Nephron progenitor cell (in vitro differentiated cells): Measurements from ENCODE around the gene FAM167B.
"Not testable (repeated sequence)": the region's sequence is repeated elsewhere in the genome, so short reads cannot be mapped to it uniquely, and the experiment has no call there.

Experiments
- DNase-seq: peaks from one replicate; pipeline ENCODE4 v3.0.0; 2021
- H3K27ac Mint-ChIP-seq: 2 replicates; pipeline ENCODE4 v1.8.0; 2021; ENCODE audit warnings: mild to moderate bottlenecking, moderate library complexity, mixed read lengths
- H3K27me3 Mint-ChIP-seq: 2 replicates; pipeline ENCODE4 v1.8.0; 2021; ENCODE audit warnings: mild to moderate bottlenecking, low read depth, mixed read lengths; ENCODE audit not compliant: poor library complexity
- H3K36me3 Mint-ChIP-seq: 2 replicates; pipeline ENCODE4 v1.8.0; 2021; ENCODE audit warnings: low read depth, mixed read lengths
- H3K4me1 Mint-ChIP-seq: 2 replicates; pipeline ENCODE4 v1.8.0; 2021; ENCODE audit warnings: mixed read lengths
- H3K4me3 Mint-ChIP-seq: 2 replicates; pipeline ENCODE4 v1.8.0; 2021; ENCODE audit warnings: mild to moderate bottlenecking, moderate library complexity, mixed read lengths
- H3K9me3 Mint-ChIP-seq: 2 replicates; pipeline ENCODE4 v1.8.0; 2021; ENCODE audit warnings: mild to moderate bottlenecking, moderate library complexity, mixed read lengths
- TF ChIP-seq, protein P1 (sequence below): fragments of 200-600 bp; sonication (generic); IDR thresholded peaks from 2 replicates; pipeline ENCODE4 v1.5.0; 2021; ENCODE audit warnings: antibody characterized with exemption

The FAM167B gene

DNA sequence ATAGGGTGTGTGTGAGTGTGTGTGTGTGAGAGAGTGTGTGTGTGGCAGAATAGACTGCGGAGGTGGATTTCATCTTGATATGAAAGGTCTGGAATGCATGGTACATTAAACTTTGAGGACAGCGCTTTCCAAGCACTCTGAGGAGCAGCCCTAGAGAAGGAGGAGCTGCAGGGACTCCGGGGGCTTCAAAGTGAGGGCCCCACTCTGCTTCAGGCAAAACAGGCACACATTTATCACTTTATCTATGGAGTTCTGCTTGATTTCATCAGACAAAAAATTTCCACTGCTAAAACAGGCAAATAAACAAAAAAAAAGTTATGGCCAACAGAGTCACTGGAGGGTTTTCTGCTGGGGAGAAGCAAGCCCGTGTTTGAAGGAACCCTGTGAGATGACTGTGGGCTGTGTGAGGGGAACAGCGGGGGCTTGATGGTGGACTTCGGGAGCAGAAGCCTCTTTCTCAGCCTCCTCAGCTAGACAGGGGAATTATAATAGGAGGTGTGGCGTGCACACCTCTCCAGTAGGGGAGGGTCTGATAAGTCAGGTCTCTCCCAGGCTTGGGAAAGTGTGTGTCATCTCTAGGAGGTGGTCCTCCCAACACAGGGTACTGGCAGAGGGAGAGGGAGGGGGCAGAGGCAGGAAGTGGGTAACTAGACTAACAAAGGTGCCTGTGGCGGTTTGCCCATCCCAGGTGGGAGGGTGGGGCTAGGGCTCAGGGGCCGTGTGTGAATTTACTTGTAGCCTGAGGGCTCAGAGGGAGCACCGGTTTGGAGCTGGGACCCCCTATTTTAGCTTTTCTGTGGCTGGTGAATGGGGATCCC, 26.6 kb downstream of the FAM167B start:
- no peak for DNase-seq
- Mint-ChIP-seq H3K27me3 (peaks cover 16% of the 10 kb centered on the region), H3K36me3 (no peaks in the 10 kb centered on the region), H3K4me1 (peaks cover 23% of the 10 kb centered on the region), H3K9me3 (no peaks in the 10 kb centered on the region), H3K4me3 (no peak overlapping the region), H3K27ac (no peak overlapping the region)
- TF ChIP-seq, protein P1, sequence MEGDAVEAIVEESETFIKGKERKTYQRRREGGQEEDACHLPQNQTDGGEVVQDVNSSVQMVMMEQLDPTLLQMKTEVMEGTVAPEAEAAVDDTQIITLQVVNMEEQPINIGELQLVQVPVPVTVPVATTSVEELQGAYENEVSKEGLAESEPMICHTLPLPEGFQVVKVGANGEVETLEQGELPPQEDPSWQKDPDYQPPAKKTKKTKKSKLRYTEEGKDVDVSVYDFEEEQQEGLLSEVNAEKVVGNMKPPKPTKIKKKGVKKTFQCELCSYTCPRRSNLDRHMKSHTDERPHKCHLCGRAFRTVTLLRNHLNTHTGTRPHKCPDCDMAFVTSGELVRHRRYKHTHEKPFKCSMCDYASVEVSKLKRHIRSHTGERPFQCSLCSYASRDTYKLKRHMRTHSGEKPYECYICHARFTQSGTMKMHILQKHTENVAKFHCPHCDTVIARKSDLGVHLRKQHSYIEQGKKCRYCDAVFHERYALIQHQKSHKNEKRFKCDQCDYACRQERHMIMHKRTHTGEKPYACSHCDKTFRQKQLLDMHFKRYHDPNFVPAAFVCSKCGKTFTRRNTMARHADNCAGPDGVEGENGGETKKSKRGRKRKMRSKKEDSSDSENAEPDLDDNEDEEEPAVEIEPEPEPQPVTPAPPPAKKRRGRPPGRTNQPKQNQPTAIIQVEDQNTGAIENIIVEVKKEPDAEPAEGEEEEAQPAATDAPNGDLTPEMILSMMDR, result no peak

DNA sequence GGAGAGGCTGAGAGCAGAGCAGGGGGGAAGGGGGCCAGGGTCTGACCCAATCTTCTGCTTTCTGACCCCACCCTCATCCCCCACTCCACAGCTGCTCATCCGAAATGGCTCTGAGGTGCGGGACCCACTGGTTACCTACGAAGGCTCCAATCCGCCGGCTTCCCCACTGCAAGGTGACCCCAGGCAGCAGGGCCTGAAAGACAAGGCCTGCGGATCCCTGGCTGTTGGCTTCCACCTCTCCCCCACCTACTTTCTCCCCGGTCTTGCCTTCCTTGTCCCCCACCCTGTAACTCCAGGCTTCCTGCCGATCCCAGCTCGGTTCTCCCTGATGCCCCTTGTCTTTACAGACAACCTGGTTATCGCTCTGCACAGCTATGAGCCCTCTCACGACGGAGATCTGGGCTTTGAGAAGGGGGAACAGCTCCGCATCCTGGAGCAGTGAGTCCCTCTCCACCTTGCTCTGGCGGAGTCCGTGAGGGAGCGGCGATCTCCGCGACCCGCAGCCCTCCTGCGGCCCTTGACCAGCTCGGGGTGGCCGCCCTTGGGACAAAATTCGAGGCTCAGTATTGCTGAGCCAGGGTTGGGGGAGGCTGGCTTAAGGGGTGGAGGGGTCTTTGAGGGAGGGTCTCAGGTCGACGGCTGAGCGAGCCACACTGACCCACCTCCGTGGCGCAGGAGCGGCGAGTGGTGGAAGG, 27.8 kb downstream of the FAM167B start:
- Mint-ChIP-seq H3K36me3 (no peaks in the 10 kb centered on the region), H3K27ac (peak overlapping the region; percentile 36), H3K9me3 (no peaks in the 10 kb centered on the region), H3K4me3 (no peak overlapping the region), H3K27me3 (peaks cover 16% of the 10 kb centered on the region), H3K4me1 (peaks cover 23% of the 10 kb centered on the region)
- TF ChIP-seq, protein P1, result no peak
- no peak for DNase-seq

DNA sequence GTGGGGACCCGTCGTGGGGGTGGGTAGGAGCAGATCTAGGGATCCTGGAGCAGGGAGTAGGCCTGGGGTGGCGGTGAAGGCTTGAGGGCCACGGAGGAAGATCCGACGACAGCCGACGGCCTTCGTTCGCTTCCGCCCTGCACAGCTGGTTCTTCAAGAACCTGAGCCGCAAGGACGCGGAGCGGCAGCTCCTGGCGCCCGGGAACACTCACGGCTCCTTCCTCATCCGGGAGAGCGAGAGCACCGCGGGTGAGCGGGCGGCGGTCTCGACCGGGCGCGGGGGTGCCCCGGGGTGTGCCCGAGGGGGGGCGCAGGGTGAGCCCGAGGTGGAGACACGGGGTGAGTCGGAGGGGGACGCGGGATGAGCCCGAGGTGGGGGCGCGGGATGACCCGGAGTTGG, 28.4 kb downstream of the FAM167B start:
- Mint-ChIP-seq H3K27ac (no peak overlapping the region), H3K36me3 (no peaks in the 10 kb centered on the region), H3K4me3 (no peak overlapping the region), H3K4me1 (peaks cover 23% of the 10 kb centered on the region), H3K9me3 (no peaks in the 10 kb centered on the region), H3K27me3 (peaks cover 16% of the 10 kb centered on the region)
- no peak for DNase-seq
- TF ChIP-seq, protein P1, result no peak

DNA sequence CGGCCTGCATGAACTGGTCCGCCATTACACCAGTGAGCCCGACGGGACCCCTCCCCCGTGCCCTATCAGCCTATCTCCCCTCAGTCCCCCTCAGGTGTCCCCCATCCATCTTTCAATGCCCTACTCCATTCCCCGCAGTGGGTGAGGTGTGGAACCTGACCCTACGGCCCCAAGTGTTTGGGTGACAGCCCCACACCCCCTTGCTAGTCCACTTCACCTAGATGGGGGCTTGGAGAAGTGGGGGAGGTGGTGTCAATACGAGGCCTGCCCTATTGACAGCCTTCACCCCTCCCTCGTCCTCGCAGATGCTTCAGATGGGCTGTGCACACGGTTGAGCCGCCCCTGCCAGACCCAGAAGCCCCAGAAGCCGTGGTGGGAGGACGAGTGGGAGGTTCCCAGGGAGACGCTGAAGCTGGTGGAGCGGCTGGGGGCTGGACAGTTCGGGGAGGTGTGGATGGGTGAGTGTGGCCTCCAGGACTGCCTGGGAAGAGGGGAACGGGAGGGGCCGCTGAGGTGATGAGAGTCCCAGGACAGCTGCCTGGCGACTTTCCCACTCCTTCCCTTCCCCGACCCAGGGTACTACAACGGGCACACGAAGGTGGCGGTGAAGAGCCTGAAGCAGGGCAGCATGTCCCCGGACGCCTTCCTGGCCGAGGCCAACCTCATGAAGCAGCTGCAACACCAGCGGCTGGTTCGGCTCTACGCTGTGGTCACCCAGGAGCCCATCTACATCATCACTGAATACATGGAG, 29.2 kb downstream of the FAM167B start:
- Mint-ChIP-seq H3K9me3 (no peaks in the 10 kb centered on the region), H3K27me3 (peaks cover 16% of the 10 kb centered on the region), H3K27ac (no peak overlapping the region), H3K36me3 (no peaks in the 10 kb centered on the region), H3K4me3 (no peak overlapping the region), H3K4me1 (peaks cover 23% of the 10 kb centered on the region)
- no peak for DNase-seq
- TF ChIP-seq, protein P1, result no peak

DNA sequence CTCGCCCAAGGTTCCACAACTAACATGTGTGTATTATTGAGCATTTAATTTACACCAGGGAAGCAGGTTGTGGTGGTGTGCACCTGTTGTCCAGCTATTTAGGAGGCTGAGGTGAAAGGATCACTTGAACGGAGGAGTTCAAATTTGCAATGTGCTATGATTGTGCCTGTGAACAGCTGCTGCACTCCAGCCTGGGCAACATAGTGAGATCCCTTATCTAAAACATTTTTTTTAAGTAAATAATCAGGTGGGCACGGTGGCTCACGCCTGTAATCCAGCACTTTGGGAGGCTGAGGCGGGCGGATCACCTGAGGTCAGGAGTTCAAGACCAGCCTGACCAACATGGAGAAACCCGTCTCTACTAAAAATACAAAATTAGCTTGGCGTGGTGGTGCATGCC, 37.8 kb downstream of the FAM167B start:
- not testable (repeated sequence) for H3K4me3 Mint-ChIP-seq, DNase-seq, H3K27me3 Mint-ChIP-seq, H3K36me3 Mint-ChIP-seq, H3K4me1 Mint-ChIP-seq, H3K9me3 Mint-ChIP-seq, H3K27ac Mint-ChIP-seq

DNA sequence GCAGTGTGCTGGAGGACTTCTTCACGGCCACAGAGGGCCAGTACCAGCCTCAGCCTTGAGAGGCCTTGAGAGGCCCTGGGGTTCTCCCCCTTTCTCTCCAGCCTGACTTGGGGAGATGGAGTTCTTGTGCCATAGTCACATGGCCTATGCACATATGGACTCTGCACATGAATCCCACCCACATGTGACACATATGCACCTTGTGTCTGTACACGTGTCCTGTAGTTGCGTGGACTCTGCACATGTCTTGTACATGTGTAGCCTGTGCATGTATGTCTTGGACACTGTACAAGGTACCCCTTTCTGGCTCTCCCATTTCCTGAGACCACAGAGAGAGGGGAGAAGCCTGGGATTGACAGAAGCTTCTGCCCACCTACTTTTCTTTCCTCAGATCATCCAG, 38.6 kb downstream of the FAM167B start:
- Mint-ChIP-seq H3K27ac (no peak overlapping the region), H3K36me3 (no peaks in the 10 kb centered on the region), H3K4me3 (no peak overlapping the region), H3K4me1 (peaks cover 5% of the 10 kb centered on the region), H3K9me3 (no peaks in the 10 kb centered on the region), H3K27me3 (peaks cover 6% of the 10 kb centered on the region)
- no peak for DNase-seq
- TF ChIP-seq, protein P1, result no peak
